GM18508 (cell line): ENCODE measurements around the gene CLMN.

Source experiments
- ATAC-seq: cut with Tn5 transposase; IDR thresholded peaks from one replicate; pipeline ENCODE4 v1.9.1; 2021; ENCODE audit warnings: moderate number of reproducible peaks; ENCODE audit not compliant: insufficient read depth, unreplicated experiment

The CLMN gene

DNA sequence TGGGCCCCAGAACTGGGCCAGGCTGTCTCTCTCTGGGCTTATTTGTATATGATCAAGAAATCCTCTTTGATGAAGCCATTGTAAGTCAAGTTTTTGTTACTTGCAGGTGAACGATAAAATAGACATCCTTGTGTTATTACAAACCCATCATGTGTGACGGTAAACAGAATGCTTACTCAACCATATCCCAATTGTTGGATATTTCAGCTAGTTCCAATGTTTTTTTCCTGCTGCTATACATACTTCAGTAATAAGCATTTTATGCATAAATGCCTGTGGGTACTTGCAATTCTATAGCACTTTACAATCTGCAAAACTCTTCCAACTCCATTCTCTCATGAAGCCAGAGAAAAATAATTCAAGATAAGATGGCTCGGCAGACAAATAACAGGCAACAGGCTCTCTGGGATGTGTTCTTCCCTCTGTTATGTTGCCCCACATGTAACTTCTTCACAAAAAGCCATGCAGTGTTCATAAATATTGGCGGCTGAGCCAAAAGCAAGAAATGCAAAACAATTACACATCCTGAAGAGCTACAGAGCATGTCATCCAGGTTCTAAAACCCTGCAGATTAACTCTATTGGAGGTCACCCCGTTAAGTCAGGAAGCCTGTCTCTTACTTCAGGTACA, 69.5 kb downstream of the CLMN start:
- no peak for ATAC-seq

DNA sequence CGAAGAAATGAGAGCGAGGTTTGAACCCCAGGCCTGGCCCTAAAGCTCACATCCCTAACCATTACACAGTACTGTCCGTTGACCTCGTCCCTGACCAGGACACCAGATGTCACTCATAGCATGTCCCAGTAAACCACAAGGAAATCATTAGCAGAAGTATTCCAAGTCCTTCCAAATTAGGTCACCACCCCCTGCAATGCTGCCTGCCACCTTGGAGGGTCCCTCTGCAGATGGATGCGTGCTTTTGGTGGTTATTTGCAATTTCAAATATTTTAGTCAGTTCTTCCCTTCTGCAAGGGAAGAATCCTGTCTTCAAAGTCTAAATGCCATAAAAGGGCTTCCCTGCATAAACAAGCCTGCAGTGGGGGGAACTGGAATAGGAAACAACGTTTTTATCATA, 71.3 kb downstream of the CLMN start:
- no peak for ATAC-seq

DNA sequence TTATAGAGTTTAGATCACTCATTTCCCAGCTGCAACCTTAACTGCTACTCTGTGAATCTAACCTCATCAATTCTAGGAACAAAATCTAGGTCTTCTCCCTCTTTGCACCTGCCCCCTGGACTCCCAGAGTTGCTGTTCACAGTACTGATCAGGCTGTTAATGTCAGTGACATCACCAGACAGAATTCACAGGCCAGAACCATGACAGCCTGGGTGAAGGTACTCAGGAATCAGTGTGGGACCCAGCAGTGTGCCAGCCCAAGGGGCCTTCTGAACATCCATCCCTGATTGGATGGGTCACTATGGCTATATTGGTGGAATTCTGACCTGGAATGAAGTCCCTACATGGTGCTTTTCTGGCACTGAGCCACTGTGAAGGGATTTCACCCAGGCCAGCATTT, 72.8 kb downstream of the CLMN start:
- no peak for ATAC-seq

DNA sequence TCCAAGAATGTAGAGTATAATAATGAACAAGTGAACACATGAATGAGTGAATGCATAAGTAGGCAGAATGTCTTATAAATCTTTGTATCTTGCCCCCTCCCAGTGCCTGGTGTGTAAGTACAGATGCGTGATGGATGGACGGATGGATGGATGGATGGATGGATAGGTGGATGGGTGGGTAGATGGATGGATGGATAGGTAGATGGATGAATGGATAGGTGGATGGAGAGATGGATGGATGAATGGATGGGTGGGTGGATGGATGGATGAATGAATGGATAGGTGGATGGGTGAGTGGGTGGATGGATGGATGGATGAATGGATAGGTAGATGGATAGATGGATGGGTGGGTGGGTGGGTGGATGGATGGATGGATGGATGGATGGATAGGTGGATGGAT, 74.4 kb downstream of the CLMN start:
- no peak for ATAC-seq

DNA sequence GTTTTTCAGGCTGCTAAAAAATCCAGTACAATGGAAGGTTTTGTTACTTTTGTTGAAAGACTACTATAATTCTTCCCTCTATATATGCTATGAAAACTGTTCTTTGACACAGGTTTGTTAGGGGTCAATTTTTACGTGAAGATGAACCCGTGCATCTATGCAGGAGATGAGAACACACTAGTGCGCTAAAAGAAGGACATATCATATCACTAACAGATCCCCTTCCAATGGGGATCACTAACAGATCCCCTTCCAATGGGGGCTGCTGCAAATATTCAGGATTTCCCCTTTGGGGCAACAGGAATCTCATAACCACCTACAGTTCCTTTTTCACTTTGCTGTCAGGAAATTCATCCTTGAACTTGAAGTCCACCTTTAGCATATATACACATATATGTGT, 75.1 kb downstream of the CLMN start:
- no peak for ATAC-seq

DNA sequence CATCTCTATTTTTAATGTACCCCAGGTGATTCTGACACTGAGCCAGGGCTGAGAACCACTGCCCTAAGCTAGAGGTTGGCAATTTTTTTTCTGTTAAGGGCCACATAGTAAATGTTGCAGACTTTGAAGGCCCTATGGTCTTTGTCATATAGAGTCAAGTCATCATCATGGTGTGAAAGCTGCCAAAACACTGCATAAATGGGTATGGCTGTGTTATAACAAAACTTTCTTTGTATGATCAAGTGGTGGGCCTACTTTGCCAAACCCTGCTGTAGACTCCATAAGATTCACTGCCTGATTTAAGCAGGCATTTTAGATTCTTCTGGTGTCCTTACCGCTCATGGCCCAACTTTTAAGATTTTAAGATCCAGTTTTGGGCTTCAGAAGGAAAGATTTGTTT, 76.8 kb downstream of the CLMN start:
- ATAC-seq: no peak

DNA sequence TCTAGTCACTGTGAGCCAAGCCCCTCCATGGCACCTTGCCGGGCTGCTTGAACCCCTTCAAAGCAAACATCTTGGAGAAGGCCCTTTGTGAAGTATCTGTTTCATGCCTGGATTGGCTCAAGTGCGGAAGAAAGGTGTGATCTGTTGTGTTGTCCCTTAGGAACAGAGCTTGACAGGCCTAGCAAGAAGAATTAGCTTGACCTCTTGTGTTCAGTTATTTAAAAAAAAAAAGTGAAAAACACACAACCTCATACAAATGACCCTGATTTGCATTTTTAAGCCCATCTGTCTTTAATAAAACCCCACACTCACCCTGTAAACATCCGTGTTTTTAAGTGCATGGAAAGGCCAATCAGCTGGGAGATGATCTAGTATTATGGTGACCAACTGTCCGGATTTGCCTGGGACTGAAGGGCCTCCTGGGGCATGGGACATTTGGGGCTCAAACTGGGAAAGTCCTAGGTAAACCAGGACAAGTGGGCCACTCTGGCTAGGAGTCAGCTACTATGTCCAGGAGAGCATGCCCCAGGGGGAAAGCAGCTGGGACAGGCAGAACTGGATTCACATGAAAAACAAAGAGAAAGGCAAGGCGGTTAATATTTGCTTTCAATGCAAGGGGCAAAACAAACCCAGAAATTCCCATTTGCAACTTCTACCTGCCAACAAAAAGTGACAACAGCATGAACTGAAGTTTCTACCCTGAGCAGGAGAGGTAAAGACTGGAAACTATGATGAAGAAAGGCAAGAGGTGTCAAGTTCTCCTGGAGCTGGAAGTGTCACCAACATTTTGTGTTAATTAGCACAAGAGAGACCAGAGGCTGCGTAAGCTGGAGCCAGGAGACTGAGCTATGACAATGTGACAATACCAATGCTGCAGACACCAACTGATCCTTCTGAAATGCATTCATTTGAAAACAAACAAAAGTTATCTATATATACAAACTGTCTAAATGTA, 78.6 kb downstream of the CLMN start:
- no peak for ATAC-seq

DNA sequence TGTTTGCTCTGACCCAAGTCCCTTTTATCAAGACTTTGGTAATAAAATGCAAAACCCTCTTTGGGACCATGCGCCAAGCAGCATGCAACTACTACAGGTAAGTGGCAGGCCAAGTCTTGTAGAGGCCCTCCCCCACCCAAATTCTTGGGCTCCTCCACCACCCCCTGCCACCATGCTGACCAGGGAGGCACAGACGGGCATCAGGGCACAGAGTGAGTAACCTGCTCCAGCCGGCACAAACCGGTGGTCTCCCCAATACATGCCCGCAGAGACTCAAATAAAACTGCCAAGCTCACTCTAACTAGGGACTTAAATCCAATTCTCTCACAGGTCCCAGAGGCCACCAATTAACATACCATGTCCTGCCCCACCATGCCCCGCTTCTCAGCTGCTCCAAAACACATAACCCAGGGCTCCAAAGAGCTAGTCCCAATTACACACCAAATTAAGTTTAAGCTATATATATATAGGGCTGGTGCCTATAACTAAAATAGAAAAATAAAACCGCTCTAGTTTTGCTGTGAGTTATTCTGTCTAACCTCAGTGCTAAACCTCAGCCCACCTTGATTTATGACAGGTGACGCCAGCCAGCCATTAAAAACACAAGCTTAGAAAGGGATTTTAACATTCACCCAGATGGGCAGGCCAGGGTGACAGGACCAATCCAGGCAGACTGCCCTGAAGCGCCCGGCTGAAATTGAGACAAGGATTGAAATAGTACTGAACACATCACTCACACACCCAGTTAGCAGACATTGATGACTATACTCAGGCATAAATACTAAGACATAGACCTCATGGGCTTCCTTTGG, 81.0 kb downstream of the CLMN start:
- ATAC-seq: no peak

DNA sequence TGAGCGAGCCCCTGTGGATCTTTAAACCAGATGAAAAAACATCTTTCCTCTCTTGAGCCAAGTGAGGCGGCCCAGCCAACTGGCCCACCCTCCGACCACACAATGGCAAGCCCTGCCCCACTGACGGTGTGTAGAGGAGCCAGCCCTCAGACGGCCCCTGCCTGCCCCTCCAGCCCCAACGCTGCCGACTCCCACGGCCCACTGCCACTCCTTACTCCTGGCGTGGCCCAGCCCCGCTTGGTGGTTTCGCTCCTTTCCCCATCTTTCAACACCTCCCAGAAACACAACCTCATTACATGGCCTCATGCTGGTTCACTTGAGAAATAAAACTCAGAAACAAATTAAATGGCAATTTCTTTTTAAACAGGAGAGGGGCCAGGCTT, 81.8 kb downstream of the CLMN start:
- ATAC-seq: no peak

DNA sequence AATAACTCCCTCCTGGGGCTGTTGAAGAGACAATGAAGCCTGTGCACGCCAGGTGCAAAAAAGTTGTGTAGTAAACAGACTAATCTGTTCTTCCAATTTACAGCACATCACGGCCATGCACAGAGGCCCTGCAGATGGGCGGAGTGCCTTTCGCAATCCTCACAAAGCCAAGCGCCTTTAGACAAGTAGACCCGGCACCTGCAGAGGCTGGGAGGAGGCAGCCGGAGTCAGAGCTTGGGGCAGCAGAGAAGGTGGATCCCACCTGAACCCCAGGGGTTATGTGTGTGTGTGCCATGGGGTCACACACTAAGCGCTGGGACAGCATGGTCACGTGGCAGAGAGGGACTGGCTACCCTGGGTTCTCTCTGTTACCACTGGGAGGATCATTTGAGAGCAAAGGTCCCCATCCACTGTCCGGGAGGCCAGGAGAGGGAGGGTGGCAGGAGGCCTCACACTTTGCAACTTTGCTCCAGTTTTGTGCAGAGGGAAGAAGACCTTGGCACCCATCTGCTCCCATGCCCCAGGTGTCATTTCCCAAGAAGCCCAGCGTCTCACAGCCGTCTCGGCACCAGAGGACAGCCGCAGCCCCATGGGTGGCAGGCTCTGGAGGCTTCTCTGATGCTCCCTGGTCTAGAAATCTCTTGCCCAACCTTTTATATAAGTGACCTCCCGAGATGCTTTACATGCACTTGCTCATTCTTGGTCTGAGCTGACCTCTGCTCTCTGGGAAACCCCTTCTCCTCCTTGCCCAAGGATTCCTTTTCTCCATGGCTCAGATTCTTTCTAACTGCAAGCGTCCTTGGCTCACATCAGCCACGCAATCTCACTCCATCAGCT, 82.4 kb downstream of the CLMN start:
- ATAC-seq: no peak

DNA sequence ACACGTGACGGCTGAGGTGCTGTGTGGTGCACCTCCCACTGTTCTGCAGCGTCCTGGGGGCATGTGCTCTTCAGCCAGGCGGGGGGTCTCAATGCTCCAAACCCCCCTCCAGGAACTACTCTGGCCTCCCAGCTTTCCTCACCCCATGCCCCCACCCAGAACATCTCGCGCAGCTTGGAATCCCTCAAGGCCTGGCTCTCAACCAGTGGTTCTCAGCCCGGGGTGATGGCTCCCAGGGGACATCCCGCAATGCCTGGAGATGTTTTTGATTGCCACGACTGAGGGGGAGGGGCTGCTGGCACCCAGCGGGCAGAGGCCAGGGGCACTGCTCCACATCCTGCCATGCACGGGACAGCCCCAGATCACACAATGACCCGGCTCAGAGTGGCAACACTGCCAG, 83.5 kb downstream of the CLMN start:
- no peak for ATAC-seq

DNA sequence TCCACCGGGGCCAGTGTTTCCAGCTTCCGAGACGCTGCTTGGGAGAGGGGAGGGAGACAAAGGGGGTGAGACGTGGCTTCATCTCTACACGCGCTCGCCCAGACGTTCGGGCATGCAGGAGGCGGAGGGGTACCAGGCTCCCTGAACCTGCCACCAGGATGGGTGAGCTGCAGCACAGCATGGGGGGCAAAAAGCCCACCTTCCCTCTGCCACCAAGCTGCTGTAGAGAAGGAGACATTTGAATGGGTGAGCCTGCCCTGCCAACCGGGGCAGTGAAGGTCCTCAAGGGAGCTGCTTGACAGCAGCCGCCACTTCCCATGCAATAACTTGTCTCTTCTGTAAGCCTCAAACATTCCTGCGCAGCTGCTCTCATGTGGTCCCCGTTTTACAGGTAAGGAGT, 83.9 kb downstream of the CLMN start:
- ATAC-seq: no peak

DNA sequence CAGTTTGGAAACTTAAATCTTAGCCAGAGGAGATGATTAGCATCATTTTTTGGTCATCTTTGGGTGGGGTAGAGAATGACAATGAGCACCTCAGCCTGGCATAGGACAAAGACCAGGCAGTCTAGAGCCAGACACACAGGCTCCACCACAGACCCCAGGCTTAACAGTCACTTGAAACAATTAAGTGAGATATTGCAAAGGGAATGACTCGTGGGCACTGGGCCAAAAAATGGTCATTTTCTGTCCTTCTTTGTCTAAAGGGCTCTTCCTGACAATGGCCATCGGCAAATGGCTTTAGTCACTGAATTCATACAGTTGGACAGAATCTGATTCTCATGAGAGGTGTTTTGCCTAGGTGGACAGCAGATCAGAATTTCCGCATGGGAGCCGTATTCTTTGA, 84.4 kb downstream of the CLMN start:
- ATAC-seq: no peak

DNA sequence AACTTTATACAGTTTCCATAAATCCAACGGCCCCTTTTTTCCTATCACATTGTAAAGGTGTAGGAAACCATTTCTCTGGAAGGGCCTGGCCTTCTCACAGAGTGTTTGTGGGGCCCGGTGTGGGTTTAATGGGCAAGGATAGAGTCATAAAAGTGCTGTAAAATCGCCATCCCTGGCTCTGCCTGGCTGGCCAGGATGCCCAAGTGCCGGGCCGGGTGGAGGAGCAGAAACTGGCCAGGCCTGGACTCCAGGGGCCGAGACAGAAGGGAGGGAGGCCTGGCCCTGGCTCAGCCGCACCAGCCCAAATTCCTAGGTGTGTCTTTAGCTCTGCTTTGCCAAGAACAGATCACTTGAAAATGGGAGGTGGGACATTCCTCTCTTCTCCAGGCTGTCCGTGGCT, 85.3 kb downstream of the CLMN start:
- ATAC-seq: no peak

DNA sequence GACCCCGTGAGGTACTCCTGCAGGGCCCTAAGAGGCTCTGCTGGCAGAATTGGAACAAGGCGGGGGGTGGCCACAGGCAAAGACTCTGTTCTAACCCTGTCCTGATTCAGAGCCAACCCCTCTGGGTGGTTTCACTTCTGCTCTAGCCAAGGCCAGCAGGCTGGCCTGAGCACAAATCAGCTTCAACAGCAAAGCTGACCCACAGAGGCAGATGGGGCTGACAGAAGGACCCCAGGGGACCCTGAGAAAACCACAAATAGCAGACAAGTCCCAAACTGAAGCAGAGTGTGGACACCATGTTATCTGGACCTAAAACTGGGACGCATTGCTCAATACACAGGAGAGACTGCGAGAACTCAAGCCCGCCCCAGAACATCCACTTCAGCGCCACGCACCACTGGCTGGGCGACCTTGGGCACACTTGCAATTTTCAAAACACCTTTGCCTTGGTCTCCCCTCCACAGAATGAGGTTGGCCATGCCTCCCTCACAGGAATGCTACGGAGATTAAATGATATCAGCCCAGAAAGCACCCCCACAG, 85.9 kb downstream of the CLMN start:
- ATAC-seq: peak; percentile 92

DNA sequence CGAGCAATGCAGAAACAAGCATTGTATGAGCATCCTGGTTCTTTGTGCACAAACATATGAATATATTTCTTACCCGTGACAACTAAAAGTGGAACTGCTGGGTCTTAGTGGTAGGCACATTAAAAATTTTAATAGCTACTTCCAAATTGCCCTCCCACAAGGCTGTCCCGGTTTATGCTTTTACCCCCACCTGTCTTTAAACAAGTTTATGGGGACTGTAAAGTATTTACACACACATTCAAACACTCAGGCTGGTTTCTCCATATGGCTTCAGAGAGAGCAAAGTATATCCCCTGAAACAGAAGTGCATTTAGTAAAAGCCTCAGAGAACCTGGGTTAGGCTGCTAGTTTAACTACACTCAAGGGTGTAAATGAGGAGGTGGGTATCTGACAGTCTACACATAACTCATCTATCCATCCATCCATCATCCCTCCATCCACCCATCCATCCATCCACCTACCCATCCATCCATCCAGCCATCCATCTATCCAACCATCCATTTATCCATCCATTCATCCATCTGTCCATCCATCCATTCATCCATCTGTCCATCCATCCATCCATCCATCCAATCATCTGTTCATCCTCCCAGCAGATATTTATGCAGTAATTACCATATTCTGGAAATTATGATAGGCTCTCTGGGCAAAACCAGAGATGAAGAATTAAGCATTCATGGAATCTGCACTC, 86.7 kb downstream of the CLMN start:
- no peak for ATAC-seq

DNA sequence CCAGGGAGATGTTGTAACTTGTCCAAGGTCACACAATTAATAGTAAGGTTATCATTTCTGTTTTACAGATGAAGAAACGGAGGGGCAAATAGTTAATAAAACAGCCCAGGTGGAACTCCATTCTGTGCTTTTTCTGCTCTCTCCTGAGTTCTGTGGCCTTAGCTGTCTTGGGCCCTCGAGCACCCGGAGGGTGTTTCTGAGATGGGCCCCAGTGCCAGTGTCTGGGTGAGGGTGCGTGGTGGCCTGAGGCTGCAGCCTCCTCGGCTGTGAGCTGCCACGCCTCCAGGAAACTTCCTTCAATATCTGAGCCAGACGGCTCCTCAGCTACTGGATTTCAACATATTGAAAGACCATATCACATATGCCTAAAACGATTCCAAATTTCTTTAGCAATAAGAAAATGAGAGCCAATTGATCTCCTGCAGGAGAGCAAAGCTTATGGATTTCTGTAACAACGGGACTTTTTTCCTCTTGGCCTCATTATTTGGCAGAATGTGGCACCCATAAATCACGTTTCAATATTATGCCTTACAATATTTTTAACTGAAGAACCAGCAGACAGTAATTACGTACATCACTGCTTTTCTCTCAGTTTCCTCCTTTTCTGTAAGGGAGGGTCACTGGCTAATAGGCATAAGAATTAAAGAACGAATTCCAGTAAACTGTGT, 87.6 kb downstream of the CLMN start:
- no peak for ATAC-seq

DNA sequence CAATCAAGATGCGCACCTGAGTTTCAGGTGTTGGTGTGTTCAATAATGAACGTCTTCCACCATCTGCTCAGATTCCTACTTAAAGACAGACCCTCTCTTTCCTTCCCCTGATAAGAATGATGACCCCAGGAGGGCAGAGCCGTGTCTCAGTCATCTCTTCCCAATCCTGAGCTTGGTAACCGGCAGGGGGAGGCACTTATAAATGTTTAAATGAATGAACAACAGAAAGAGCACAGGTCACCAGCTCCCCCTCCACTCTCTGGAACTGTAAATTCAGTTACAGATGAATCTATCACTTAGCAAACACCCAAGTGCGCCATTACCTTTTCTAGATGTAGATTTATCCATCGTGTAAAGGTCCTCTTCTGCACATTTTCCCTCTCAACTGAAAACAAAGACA, 90.0 kb downstream of the CLMN start:
- no peak for ATAC-seq

DNA sequence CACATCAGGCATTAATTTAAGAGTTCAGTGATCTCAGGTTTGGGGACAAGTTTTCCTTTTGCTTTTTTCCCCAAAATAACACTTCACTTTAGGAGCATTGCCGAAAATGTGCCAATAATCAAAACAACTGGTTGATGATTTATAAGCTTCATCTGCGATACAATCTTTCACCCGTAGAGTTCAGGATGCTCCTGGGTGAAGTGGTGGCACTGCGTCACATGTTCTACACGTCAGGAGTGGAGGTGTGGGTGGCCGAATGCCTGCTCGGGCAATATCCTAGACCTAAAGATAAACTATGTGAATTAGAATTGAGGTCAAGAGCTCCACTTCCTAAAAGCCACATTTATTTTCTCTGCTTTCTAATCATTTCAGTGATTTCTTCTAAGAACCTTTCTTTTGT, 91.5 kb downstream of the CLMN start:
- ATAC-seq: no peak
